ENCODE data around the gene SULT1E1. TPM values are rescaled to one million over a fixed set of nuclear protein-coding genes. Genes with fewer than 3 reads are reported as not detected.

SULT1E1 gene
- total RNA-seq, 1 experiment from 2014 or later = not detected

DNA sequence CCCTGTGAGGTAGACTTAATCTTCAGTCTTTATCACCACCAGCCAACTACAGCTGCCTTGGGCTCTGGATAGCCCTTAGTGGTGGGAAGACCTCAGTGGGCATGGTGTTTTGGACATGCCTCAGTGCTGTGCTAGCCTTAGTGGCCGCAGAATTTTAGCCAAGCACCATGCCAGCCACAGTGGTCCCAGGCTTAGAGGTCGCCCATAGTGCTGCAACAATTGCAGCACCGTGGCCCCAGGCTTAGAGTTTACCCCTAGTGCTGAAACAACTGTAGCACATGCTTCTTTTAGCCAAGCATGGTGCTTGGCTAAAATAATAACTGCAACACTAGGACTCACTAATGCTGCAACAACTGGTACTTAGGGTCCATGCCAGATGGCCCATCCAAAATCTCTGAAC lies 60.6 kb downstream of the SULT1E1 start:
- no peak for DNase-seq (ENCODE audit: low read depth)

DNA sequence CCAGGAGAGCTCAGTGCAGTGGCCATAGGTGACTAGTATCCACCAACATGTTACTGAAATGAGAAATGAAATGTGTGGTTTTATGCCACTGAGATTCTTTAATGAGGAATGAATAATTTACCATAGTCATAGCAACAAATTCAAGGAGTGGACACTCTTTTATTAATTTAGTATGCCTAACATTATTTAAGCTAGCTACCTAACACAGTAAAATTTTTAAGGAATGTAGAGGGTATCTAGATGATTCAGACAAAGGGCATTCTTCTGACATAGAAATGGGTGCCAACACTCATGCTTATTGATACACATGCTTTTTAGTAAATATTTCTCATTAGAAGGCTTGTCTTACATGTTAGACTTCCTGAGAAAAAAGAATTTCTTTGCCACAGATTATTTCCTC lies 66.2 kb downstream of the SULT1E1 start:
- no peak for DNase-seq (ENCODE audit: low read depth)

Other genes starting within 250 kb of the SULT1E1 start
- gene UGT2A2, start 220.5 kb downstream of the SULT1E1 start, total RNA-seq (2014; rRNA removed; shearing (Covaris generic)) = not detected in 2 replicates
- not detected in 2 replicates for gene UGT2A1, start 206.9 kb downstream of the SULT1E1 start, total RNA-seq (2014; rRNA removed; shearing (Covaris generic))
- not detected in 2 replicates for gene SULT1B1, start 99.5 kb downstream of the SULT1E1 start, total RNA-seq (2014; rRNA removed; shearing (Covaris generic))
- not detected in 2 replicates for gene CSN1S1, start 70.9 kb upstream of the SULT1E1 start, total RNA-seq (2014; rRNA removed; shearing (Covaris generic))
- gene CSN2, start 105.6 kb upstream of the SULT1E1 start, total RNA-seq (2014; rRNA removed; shearing (Covaris generic)) = not detected in 2 replicates
- gene STATH, start 135.8 kb upstream of the SULT1E1 start, total RNA-seq (2014; rRNA removed; shearing (Covaris generic)) = not detected in 2 replicates
- gene HTN3, start 168.3 kb upstream of the SULT1E1 start, total RNA-seq (2014; rRNA removed; shearing (Covaris generic)) = not detected in 2 replicates
- not detected in 2 replicates for gene HTN1, start 190.3 kb upstream of the SULT1E1 start, total RNA-seq (2014; rRNA removed; shearing (Covaris generic))